GM19395 (cell line): ENCODE data around the gene GLYATL1B.
"Not testable (repeated sequence)": the region's sequence is repeated elsewhere in the genome, so short reads cannot be mapped to it uniquely, and the experiment has no call there.

ENCODE experiments used
- ATAC-seq: cut with Tn5 transposase; IDR thresholded peaks from one replicate; pipeline ENCODE4 v1.9.1; 2021; ENCODE audit warnings: mild to moderate bottlenecking, moderate library complexity; ENCODE audit not compliant: unreplicated experiment

GLYATL1B gene

DNA sequence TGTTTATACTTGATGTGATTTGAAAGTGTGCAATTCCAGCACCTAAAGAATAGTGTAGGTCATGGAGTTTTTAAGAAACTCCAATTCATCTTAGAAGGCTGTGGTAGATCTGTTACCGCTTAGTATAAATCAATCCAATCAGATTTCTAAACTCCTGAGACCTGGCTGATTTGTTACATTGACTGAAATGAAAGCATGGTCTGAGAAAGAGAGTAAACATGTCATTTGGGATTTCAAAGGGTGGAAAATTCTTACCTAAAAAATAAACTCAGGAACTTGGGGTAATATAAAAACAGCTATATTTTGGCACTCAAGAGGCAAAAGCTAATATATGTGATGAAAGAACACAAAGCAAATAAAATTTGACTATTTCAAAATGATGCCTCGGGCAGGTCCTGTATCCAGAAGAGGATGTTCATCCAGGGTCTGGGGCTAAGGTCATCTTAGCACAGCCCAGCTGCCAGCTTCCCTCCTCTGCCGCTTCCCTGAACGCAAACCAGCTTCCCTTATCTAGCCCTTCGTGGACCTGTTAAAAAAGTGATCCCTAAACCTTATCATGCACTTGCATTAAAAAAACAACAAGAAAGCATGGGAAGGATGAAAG, 10.0 kb downstream of the GLYATL1B start:
- ATAC-seq, result not testable (repeated sequence)

DNA sequence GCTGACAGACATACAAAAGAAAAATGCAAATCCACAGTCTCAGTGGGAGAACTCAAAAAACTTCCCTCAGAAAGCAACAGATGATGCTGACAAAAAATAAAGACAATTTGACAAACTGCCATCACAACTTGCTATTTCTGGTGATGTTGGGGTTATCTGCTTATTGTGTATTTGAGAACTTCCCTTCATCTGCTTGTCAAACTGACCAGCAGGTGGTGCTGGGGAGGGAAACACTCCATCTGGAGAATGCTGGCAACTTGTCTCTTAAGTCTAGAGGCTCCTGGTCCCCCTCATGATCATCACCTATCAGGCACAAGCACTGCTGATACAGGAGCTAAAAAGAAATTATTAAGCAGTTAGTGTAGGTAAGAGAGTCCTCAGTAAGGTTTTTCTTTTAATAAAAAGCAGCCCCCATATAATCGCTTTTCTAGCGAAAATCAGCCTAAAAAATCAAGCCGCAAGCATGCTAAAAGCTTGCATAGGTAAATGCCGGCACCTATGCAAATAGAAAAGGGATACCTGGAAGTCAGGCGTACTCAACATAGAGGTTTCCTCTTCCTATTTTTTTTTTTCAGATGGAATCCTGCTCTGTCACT, 11.1 kb downstream of the GLYATL1B start:
- peak; percentile 56 for ATAC-seq

DNA sequence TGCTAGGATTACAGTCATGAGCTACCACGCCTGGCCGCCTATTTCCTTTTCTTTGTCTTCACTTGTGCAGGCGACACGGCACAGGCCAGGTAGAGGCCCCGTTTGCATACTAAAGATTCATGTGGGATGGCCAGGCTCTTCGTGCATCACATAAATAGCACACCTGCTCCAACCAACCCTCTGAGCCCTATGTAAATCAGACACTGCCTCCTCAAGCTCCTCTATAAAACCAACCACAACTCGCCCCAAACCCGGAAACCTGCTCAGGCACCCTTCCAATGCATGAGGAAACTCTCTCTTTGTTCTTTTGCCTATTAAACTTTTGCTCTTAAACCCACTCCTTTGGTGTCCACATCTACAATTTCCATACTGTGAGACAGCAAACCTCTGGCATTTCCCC, 11.8 kb downstream of the GLYATL1B start:
- peak; percentile 27 for ATAC-seq

DNA sequence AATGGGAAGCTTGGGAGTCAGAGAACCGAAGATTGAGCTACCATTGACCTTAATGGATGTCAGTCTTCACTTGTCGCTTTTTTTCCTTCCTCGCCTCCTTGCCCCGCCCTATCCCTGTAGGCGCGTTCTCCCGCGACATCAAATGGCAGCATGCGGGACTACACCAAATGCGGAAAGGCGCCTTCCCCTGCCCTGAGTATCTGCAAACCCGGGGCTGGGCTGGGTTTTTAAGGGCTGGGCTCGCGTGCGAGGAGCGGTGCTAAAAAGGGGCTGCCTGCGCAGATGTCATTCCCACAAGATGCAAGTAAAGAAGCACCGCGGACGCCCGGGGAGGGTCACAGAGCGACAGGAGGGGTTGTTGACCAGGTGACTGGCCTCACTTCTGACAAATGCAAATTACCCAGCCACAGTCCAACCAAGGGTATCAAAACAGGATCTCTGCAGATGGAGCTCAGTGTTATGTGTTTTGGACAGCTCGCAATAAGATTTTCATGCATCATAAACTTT, 16.2 kb downstream of the GLYATL1B start:
- peak; percentile 66 for ATAC-seq

DNA sequence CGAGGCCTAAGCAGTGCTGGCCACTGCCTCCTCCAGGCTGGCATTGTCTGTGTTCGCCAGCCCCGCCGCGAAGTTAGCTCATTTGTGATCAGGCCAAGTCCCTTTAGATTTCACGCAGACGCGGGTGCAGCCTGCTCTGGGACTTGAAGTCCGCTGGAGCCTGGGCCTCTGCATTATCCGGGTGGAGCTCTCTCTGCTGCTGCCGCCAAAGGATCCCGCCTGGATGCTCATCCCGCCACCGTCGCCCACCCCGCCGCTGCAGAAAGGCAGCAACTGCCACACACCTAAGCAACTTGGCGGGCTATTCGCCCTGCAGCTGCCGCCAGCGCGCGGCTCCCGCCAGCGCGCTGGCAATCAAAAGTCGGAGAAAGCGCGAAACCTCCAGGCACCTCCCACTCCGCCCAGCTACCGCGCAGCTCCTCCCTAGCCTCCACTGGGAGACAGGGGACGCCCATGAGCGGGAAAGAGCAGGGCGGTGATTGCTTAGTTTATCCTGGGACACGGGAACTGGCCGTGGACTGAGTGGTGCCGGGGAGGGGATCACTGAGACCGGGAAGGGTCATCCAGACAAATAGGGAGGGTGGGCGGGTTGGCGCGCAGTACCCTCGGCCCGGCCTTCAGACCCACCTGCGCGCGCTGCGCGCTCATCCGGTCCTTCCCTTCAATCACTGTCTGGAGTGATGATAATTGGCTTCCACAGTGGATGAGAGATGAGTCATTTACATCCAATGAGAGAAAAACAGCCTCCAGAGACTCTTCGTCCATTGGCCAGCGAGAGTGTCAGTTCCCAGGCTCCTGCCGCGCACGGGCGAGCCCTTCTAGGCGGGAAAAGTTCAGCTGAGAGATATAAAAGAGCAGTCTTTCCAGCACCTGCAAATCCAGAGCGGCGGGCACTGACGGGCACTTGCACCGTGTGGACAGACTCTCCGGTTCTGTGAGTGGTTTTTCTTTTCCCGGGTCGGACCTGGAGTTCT, 20.5 kb downstream of the GLYATL1B start, which contains the start of gene FAM111B:
TSS of gene FAM111B (plus strand) at position 875 of the 974 bp plus-strand sequence. CDS start 2,389 bp downstream, outside the sequence.
- ATAC-seq, result peak; percentile 78

DNA sequence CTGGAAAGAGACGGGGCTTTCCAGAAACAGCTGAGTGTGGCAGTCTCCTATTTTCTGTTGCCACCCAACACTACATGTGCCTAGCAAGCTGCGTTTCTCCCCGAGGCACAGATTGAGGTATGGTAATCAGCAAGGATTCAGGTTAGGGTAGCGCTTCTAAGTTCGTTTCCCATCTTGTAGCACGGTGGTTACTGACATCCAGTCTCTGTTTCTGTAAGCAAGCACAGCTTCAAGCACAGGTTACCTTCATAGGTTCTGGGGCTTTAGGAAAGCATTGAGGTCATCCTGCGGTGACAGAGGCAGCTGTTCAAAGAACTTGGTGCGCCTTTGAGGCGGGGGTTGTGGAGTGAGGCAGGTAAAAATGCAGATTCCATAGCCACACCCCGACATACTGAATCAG, 21.6 kb downstream of the GLYATL1B start:
- peak; percentile 44 for ATAC-seq

DNA sequence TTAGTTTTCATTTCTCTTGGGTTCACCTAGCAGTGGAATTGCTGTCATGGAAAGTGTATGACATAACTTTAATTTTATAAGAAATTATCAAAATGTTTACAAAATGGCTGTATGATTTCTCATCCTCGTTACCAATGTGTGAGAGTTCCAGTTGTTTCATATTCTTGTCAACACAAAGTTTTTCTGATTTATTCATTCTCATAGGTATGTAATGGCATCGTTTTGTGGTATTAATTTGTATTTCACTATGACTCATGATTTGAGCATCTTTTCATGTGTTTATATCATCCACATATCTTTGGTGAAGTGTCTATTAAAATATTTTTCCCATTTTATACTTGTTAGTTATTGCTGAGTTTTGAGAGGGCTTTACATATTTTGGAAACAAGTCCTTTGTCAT, 26.4 kb downstream of the GLYATL1B start:
- no peak for ATAC-seq

DNA sequence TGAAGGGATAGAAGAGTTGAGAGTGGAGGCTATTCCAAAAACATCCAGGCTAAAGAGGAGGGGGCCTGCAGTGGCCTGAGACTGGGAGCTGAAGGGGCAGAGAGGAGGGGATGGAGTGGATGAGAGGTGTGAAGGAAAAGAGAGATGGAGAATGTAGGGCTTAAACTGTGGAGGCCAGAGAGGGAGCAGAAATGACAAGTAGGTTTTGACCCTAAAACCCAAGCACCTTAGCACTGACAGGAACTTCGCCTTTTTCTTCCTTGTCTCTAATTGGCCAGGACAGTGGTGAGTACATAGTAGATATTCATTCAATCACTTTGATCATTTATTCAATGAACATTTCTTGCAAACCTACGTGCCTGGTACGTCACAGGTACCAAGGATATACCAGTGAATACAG, 28.2 kb downstream of the GLYATL1B start:
- ATAC-seq, result no peak

DNA sequence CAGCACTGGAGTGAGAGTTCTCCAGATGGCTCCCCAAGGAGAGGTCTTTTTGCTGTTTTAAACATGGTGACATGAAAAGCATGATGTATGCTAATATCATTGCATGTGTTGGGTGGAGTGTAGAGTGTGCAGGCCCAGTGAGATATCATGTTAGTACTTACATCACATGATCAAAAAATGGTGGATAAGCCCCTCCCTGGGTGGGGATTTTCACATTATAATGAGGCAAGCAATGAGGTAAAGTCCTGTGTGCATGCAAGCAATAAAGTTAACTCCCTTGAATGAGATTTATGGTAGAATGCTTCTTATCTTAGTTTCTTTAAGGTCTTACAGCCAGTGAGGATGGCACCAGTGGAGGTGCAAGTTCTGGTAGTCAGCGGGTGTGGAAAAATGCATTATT, 29.4 kb downstream of the GLYATL1B start:
- no peak for ATAC-seq

DNA sequence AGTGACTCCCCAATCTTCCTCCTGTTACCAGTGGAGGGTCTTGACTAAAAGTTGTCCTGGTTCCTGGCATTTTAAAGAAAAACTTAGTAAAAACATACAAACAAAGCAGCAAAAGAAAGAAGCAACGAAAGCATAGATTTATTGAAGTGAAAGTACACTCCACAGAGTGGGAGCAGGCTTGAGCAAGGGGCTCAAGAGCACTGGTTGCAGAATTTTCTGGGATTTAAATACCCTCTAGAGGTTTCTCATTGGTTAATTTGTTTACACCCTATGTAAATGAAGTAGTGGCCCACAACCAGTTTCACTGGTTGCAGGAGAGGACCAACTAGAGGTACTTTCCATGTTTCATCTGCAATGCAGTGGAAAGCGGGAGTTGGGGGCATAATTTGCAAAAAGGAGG, 31.7 kb downstream of the GLYATL1B start:
- ATAC-seq, result no peak

DNA sequence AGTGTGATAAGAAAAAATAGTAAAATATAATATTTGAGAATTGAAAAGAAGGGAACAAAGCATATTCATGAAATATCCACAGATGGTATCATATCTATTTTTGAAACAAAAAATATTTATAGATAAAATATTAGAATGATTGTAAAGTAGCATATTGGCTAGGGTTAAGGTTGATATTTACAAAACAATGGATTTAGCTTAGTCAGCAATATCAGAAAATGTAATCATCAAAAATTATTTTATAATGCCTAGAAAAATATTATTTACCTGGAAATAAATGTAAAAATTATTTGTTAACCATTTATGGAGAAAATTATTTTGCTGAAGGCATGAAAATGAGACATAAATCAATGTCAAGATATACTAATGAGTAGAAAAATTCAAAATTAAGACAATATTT, 33.7 kb downstream of the GLYATL1B start:
- no peak for ATAC-seq

DNA sequence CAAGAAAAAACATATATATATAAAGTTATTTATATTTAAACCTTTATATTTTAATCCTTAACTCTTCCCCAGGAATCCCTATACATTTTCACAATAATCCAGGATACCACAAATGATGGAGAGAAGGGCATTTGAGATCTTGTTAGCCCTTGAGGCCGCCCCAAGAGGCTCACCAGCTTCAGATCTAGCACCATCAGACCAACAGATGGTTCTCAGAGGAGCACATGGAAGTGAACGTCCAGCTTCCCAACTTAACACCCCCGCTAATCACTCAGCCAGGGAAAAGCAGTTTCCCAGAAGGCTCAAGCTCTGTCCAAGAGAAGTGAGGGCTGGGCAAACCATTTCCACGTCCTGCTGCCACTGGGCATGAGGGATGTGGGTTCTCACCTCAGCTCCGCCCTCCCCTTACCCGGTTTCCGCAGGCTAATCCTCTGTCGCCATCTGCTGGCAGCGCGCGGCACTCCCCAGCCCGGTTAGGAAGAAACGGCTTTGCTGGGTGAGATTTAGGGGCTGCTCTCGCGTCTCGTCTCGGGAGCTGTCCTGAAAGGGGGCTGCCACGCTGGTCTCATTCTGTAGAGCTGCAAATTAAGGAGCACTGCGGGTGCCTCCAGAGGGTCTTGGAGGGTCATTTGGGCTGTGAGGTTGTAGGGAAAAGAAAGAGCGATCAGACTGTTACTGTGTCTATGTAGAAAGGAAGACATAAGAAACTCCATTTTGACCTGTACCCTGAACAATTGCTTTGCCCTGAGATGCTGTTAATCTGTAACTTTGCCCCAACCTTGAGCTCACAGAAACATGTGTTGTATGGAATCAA, 49.7 kb downstream of the GLYATL1B start:
- peak; percentile 99 for ATAC-seq

DNA sequence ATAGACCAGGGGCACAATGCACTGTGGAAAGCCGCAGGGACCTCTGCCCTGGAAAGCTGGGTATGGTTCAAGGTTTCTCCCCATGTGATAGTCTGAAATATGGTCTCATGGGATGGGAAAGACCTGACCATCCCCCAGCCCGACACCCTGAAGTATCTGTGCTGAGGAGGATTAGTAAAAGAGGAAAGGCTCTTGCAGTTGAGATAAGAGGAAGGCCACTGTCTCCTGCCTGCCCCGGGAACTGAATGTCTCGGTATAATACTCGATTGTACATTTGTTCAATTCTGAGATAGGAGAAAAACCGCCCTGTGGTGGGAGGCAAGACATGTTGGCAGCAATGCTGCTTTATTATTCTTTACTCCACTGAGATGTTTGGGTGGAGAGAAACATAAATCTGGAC, 50.4 kb downstream of the GLYATL1B start:
- ATAC-seq, result not testable (repeated sequence)

DNA sequence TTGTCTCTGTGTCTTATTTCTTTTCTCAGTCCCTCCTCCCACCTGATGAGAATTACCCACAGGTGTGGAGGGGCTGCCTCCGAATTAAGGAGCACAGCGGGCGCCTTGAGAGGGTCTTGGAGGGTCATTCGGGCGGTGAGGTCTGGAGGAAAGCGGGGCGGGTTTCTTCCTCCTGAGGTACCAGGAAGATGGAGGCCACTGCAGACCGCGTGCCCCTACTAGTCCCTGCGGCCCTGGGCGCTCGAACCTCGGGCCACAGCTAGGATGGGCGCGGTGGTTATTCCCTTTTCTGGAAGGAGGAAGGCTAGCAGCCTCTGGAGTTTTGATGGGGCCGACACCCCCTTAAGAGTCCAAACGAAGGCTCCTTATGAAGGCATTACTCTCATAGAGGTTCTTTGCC, 51.1 kb downstream of the GLYATL1B start:
- ATAC-seq, result no peak

DNA sequence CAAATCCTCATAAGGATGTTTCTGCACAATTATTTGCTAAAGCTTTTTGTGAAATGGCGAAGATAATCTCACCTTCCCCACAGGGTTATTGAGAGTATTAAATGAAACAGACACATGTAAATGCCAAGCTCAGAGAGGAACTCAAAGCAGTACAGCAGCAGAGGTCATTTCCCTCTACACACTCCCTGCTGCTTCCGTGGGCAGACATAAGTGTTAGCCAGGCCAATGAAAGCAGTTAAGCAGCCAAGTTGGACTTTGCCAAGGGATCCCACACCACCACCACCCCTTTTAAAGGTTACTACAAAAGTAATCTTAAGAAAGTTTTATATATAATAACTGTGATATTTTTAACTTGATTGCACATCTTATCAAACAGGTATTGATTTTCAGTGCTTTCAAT, 52.5 kb downstream of the GLYATL1B start:
- ATAC-seq, result no peak

DNA sequence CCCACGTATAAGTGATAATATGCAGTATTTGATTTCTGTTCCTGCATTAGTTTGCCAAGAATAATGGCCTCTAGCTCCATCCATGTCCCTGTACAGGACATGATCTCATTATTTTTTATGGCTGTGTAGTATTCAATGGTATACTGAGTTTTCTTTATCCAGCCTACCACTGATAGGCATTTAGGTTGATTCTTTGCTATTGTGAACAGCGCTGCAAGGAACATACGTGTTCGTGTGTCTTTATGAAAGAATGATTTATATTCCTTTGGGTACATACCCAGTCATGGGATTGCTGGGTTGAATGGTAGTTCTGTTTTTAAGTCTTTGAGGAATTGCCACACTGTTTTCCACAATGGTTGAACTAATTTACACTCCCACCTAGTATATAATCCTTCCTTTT, 55.1 kb downstream of the GLYATL1B start:
- no peak for ATAC-seq

DNA sequence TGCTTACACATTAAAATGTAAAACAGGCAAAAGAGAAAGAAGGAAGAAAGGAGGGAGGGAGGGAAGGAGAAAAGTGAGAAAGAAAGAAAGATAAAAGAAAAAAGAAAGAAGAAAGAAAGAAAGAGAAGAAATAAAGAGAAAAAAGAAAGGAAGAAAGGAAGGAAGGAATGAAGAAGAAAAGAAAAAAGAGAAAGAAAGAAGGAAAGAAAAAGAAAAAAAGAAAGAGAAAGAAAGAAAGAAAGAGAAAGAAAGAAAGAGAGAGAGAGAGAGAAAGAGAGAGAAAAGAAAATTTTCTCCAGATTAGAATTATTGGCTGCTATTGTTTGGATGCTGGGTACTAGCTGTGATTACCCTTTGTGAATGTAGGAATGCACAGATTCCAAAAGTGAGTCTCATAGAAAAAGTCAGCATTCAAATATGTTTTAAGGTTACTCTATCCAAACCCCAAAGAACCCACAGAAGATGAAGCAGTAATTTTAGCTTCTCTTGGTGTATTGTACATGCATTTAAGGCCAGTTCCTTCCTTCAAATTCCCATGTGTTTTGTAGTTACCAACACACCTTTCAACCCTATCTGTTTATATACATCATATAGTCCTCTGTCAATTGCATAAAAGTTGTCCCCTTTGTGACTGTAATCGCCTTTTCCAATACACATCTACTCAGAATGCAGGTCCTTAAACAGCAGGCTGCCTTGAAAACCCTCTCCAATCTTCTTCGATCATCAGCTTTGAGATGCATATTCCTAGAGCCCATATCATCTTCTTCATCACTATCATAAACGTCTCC, 55.8 kb downstream of the GLYATL1B start:
- ATAC-seq, result peak; percentile 4

DNA sequence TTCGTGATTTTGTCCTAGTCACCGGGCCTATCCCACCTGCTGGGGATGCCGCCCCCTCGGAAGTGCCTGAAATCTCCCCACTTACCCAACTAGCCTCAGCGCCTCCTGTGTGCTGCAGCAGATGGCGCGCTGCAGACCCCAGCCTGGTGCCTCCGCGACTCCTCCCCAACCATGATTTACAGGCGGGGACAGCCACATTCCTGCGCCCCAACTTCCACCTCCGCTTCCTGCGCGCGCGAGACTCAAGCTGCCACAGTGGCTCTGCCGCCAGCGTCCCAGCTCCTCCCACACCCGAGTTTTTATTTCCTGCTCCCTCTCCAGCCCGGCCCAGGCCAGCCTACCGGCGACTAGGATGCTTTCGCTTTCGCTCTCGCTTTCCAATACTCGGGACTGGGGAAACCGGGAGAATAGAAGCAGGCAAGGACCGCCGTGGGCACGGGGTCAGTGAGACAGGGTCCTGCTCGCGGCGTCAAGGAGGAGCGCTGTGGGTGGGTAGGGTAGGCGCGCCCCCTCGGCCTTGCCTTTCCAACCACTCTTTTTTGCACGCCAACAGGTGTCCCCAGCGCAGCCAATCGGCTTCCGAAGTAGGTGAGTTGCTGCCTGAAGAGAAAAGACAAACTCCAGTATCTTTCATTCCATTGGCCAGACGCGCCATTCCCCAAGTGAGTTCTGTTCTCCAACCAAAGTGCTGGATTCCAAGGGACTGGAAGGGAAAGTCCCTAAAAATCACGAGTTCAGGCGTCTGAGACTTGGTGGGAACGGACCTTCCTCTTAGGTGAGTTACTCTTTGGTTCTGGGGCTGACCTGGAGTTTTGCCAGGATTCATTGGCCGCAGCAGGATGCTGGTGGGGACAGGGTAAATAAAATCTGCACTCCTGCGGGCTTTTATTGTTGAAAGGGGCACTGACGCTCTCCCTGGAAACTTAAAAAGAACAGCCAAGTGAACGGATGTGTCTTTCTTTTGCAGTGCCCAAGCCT, 56.7 kb downstream of the GLYATL1B start, which contains the start of gene FAM111A:
TSS of gene FAM111A (plus strand) at position 327 of the 978 bp plus-strand sequence. CDS start 6,017 bp downstream, outside the sequence.
- ATAC-seq, result peak; percentile 77
